ENCODE data around the gene ADAMTS12. TPM values are rescaled to one million over a fixed set of nuclear protein-coding genes. Genes with fewer than 3 reads are reported as not detected.

Gene ADAMTS12
- polyA plus RNA-seq, 1 donor from 2014 or later = 0.07 TPM

- Histone ChIP-seq H3F3A (ENCODE audit: insufficient read depth, low read length, poor library complexity, severe bottlenecking) (no peaks in the 10 kb centered on the region), H3K4me2 (ENCODE audit: low read length) (no peak overlapping the region), H4K20me1 (ENCODE audit: insufficient read depth) (no peaks in the 10 kb centered on the region), H3K4me3 (ENCODE audit: low read length) (no peak overlapping the region), H3K9ac (ENCODE audit: low read length) (no peak overlapping the region), H3K36me3 (ENCODE audit: insufficient read depth, low read length) (no peaks in the 10 kb centered on the region), H2AFZ (ENCODE audit: low read depth, low read length) (no peak overlapping the region), H3K9me3 (ENCODE audit: low read length) (no peaks in the 10 kb centered on the region), H3K9me2 (ENCODE audit: insufficient read depth, low read length) (no peaks in the 10 kb centered on the region), H3K27ac (ENCODE audit: low read length) (no peak overlapping the region), H3K79me2 (replicated peaks; ENCODE audit: insufficient read depth, low read length) (no peaks in the 10 kb centered on the region), H3K27me3 (ENCODE audit: insufficient read depth, low read depth, low read length) (no peaks in the 10 kb centered on the region)
- no peak for TF ChIP-seq TAF1 (IDR thresholded peaks at IDR 0.05; ENCODE audit: low read depth)
- TF ChIP-seq RAD21 (conservative IDR thresholded peaks at IDR 0.05) = no peak
- no peak for TF ChIP-seq POLR2AphosphoS5 (IDR thresholded peaks at IDR 0.05)
These were observed 84.0 kb downstream of the ADAMTS12 start for GRCh38 chr5:33807771-33808170.

- no peak overlapping the region for H3K4me3 ChIP-seq (ENCODE audit: low read length)
- no peaks in the 10 kb centered on the region for H4K20me1 ChIP-seq (ENCODE audit: insufficient read depth)
- no peak overlapping the region for H3K27ac ChIP-seq (ENCODE audit: low read length)
- H2AFZ ChIP-seq (ENCODE audit: low read depth, low read length) = no peak overlapping the region
- no peak overlapping the region for H3K4me2 ChIP-seq (ENCODE audit: low read length)
- H3K9ac ChIP-seq (ENCODE audit: low read length) = no peak overlapping the region
- no peaks in the 10 kb centered on the region for H3K36me3 ChIP-seq (ENCODE audit: insufficient read depth, low read length)
- TF ChIP-seq TAF1 (IDR thresholded peaks at IDR 0.05; ENCODE audit: low read depth) = no peak
- TF ChIP-seq RAD21 (conservative IDR thresholded peaks at IDR 0.05) = no peak
- TF ChIP-seq REST (IDR thresholded peaks at IDR 0.05; ENCODE audit: borderline replicate concordance) = no peak
- no peak for TF ChIP-seq EP300 (conservative IDR thresholded peaks at IDR 0.05; ENCODE audit: poor library complexity, severe bottlenecking)
- TF ChIP-seq SMC3 (conservative IDR thresholded peaks at IDR 0.05; ENCODE audit: poor library complexity) = no peak
- no peak for TF ChIP-seq MXI1 (conservative IDR thresholded peaks at IDR 0.05; ENCODE audit: poor library complexity, severe bottlenecking)
- no peak for TF ChIP-seq POLR2AphosphoS5 (IDR thresholded peaks at IDR 0.05)
- TF ChIP-seq EZH2 (IDR thresholded peaks at IDR 0.05; ENCODE audit: borderline replicate concordance, insufficient read depth, low read length, poor library complexity, severe bottlenecking) = no peak
- TF ChIP-seq CTCF (IDR thresholded peaks at IDR 0.05; ENCODE audit: poor library complexity, severe bottlenecking) = no peak
- H3K79me2 ChIP-seq (replicated peaks; ENCODE audit: insufficient read depth, low read length) = no peaks in the 10 kb centered on the region
- no peaks in the 10 kb centered on the region for H3K9me3 ChIP-seq (ENCODE audit: low read length)
- H3F3A ChIP-seq (ENCODE audit: insufficient read depth, low read length, poor library complexity, severe bottlenecking) = no peaks in the 10 kb centered on the region
- H3K27me3 ChIP-seq (ENCODE audit: insufficient read depth, low read depth, low read length) = no peaks in the 10 kb centered on the region
- H3K9me2 ChIP-seq (ENCODE audit: insufficient read depth, low read length) = no peaks in the 10 kb centered on the region
These were observed 84.9 kb downstream of the ADAMTS12 start for GRCh38 chr5:33806738-33807442.

All from neural cell (in vitro differentiated cells).